Gastroesophageal sphincter (tissue), 3 donors: ENCODE data around the gene IER3.
"Not testable (repeated sequence)": the region's sequence is repeated elsewhere in the genome, so short reads cannot be mapped to it uniquely, and the experiment has no call there.

Experiments used
- EP300 ChIP-seq: sonication (generic); formaldehyde crosslinking; IDR thresholded peaks from one replicate; pipeline ENCODE4 v1.6.1; 2017; ENCODE audit warnings: antibody characterized with exemption, mild to moderate bottlenecking
- POLR2AphosphoS5 ChIP-seq: sonication (generic); formaldehyde crosslinking; IDR thresholded peaks from one replicate; pipeline ENCODE4 v1.6.1; 2017; ENCODE audit warnings: antibody characterized with exemption
- TF ChIP-seq, protein P1 (sequence below), 4 experiments: fragments of 200-600 bp in 2 of 4; fragments of 450-650 bp in 2 of 4; sonication (generic) in 1 of 4; IDR thresholded peaks; one replicate each; pipeline ENCODE4 v1.5.1; 2017 to 2019; ENCODE audit warnings: antibody characterized with exemption in 4 of 4, mild to moderate bottlenecking in 2 of 4, moderate library complexity in 2 of 4

GRCh38 chr6:30756405-30757003 is 12.2 kb upstream of the IER3 start:
- not testable (repeated sequence) for TF ChIP-seq EP300, POLR2AphosphoS5
- TF ChIP-seq, protein P1, sequence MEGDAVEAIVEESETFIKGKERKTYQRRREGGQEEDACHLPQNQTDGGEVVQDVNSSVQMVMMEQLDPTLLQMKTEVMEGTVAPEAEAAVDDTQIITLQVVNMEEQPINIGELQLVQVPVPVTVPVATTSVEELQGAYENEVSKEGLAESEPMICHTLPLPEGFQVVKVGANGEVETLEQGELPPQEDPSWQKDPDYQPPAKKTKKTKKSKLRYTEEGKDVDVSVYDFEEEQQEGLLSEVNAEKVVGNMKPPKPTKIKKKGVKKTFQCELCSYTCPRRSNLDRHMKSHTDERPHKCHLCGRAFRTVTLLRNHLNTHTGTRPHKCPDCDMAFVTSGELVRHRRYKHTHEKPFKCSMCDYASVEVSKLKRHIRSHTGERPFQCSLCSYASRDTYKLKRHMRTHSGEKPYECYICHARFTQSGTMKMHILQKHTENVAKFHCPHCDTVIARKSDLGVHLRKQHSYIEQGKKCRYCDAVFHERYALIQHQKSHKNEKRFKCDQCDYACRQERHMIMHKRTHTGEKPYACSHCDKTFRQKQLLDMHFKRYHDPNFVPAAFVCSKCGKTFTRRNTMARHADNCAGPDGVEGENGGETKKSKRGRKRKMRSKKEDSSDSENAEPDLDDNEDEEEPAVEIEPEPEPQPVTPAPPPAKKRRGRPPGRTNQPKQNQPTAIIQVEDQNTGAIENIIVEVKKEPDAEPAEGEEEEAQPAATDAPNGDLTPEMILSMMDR (IDR thresholded peaks at IDR 0.05): not testable (repeated sequence)
